HG02588 (cell line): Measurements from ENCODE around the gene DRGX.

Experiments
- ATAC-seq: cut with Tn5 transposase; IDR thresholded peaks from one replicate; pipeline ENCODE4 v1.9.1; 2021; ENCODE audit warnings: mild to moderate bottlenecking, moderate library complexity; ENCODE audit not compliant: unreplicated experiment

Gene DRGX

GRCh38 chr10:49408519-49409306, 12.8 kb upstream of the DRGX start:
- ATAC-seq = no peak

- ATAC-seq = no peak
Observed at GRCh38 chr10:49407552-49408137, 11.8 kb upstream of the DRGX start.

GRCh38 chr10:49407151-49407550, 11.3 kb upstream of the DRGX start:
- no peak for ATAC-seq

DNA sequence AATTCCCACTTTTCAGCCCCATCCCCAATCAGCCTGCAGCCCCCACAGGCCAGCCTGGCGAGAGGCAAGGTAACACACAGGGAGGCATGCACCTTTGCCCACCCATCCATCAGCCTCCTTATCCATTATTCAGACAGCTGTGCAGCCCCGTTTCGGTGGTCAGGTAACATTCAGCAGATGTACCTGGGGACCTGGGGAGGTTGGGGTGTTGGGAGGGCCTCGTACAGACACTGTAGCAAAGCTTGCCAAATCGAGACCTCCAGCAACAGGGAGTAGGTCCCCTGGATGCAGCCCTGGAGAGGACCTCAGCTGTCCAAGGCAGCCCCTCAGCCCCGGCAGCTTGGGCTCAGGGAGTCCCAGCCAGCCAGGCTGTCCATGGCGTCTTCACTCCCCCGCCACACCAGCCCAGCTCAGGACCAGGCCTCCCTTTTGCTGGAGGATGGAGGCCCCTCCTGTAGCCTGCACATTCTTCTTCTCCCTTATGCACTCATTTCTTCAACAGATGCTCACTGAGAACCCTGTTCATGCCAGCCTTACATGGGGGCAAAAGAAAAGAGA, 8.5 kb upstream of the DRGX start:
- no peak for ATAC-seq

DNA sequence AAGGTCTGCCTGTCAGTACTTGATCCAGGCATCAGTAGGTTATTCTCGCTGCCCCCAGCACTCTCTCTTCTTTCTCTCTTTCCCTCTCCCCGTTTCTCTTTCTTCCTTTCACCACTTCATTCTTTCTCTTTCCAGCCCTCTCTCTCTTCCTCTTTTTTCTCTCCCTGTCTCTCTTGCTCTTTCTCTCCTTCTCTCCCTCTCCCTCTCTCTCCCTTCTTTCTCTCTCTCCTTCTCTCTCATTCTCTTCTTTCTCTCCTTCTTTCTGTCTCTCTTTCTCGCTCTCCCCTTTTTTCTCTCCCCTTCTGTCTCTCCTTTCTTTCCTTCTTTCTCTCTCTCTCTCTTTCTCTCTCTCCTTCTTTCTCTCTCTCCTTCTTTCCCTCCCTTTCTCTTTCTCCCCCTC, 7.5 kb upstream of the DRGX start:
- no peak for ATAC-seq

GRCh38 chr10:49400365-49400764, 4.5 kb upstream of the DRGX start:
- no peak for ATAC-seq

DNA sequence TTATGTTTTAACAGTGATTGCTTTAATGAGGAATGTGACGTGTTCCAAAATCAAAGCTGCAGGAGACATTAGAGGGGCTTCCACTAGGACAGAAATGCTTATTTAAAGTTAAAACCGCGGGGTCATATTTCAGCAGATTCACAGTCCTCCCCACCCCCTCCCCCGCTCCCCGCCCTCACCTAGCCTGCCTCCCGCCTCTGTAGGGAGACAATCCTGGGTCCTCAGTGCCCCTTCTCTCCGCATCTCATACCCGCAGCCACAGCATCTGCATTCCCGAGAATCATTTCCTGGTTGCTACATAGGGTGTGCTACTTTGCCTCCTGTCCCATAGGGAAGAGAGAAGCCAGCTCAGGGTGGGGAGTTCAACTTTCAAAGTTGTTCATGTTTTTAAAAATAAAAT, 3.1 kb upstream of the DRGX start:
- ATAC-seq = no peak

DNA sequence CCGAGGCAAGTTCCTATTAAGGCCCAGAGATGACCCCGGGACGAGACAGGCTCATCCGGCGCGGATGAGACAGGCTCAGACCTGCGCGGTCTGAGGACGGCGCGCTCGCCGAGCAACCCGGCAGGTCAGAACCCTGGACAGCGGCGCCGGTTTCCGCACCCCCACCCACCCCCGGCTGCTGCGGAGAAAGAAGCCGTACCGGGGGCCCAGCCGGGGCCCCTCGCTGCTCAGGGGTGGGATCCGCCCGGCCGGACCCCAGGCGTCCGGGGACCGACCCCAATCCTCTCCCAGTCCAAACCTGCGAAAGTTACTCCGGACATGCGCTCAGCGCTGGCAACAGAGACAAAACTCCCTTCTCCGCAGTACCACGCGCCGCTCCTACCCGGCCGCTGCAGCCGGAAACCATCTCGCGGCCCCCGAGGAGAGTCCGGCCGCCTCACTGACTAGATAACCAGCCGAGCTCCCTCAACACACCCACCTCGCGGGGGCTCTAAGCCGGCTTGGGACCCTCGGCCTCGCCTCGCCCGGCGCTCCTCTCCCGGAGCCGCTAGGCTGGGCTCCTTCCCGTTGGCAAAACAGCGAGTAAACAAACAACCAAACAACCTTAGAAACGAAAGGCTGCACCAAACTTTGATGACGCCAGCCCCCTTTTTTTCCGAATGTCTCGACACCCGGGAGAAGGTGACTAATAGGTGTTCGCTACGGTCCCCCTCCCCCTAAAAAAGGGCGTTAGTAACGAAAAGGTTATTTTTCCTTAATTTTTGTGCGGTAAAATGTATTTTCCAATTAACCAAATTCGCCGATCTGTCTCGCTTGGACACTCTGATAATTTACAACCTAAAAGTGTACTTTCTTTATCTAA, 2.3 kb upstream of the DRGX start:
- ATAC-seq = peak; percentile 72

DNA sequence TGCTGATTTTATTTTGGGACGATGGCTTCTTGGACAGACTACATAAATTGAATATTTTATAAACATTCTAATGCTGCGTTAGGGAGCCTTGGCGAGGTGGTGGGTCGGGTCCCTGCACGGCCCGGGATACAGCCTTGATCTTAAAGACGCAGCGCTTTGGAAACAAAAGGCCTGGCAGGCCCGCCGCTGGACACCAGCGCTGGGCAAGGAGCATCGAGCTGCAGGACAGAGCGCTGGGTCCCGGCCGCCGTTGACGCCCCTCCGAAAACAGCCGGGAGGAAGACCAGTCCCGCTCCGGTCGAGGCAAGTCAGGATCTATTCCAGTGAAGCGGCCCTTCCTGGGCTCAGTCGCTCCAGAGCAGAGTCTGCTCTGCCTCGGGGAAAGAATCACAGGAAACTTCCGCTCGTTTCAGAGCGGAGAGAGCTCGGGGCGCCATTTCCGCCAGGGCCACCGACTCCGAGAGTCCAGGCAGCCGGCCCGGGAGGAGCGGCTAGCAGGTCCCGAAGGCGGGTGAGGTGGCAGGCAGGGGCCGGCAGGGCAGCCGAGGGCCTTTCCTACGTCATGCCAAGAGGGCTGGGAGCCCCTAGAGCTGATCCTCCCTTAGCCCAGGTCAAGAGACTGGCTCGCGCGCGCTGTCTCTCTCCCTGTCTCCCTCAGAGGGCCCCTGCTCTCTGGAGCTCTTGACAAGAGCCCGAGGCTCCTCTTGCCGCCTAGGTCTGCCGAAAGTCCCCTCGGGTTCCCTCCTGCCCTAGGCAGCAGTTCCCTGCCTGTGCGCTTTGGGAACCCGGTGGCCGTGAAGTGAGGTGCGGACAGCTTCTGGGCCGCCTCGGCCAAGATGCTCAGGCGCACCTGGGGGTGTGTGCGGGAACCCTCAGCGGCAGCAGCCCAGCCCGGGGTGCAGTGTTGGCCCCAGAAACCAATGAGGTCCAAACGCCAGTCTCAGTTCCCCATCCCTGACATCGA, 1.4 kb upstream of the DRGX start:
- ATAC-seq = no peak

DNA sequence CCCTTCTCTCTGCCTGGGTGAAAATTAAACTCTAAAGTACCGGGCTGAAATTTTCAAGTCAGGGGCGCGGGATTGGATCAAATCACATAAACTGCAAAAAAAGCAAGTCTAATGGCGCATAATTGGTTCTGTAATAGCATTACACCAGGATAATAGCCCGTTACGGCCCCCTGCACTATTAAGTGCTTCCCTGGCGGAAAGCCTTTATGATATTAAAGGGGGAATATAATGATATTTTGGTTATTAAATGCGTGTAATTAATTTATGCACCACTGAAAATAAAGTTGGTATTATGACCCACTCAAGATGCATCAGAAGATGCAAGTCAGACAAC, 744 bp upstream of the DRGX start:
- no peak for ATAC-seq

- no peak for ATAC-seq
Observed at GRCh38 chr10:49394933-49395740, 752 bp downstream of the DRGX start.

DNA sequence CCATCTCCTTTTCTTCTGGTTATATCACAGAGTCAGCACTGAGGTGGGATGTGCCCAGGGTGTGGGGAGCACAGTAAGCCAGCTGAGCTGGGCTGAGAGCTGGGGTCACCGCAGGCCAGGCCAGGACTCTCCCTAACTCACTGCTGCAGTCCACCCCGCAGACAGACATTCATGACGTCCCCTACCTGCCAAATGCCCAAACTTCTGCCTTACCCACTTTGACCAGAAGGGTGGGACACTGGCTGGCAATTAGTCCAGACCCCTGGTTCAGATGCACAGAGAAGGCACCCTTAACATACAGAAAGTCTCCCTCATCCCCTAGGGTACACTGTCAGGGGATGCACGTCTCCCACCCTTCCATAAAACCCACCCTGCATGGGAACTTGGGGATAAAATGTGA, 2.1 kb downstream of the DRGX start:
- no peak for ATAC-seq

- ATAC-seq = no peak
Observed at GRCh38 chr10:49393301-49393700, 2.6 kb downstream of the DRGX start.

DNA sequence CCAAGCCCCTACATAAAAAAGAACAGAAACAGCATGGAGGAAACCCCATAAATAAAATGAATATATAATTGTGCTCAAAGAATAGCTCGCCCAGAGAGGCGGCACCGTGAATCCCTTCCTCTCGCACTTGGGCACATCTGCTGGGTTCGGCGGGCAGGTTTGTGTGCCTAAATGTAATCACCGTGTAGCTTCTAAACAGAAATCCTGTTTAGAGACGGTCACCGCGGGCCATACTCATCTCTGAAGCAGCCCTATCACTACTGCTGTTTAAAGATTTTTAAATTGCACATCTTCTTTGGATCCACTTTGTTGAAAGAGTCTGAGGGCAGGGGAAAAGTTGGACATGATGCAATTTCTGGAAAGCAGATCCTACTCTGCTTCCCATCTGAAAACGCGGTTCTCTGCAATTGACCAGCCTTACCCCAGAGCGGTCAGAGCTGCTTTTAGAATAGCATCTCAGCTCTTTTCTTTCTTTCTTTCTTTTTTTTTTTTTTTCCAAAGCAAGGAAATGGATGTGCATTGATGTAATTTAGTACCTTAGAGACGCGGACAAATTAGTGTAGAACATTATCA, 6.4 kb downstream of the DRGX start:
- ATAC-seq = no peak

DNA sequence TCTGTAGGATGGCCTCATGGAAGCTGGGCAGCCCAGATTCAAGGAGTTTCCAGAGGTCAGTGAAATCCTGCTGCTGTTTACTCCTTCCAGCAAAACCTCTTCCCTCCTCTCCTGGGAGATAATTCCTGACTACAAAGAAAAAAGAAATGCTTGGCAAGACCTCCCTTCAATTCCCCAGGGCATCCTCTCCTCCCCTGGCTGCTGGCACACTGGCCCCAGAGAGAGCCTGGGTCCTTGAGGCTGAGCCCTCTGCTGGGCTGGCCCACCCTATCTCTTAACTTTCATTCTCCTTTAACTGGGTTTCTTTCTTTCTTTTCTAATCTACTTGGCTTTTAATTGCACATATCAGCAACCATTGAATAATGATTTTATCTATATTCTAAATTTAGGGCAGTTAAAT, 7.7 kb downstream of the DRGX start:
- no peak for ATAC-seq

- no peak for ATAC-seq
Observed at GRCh38 chr10:49387071-49387470, 8.8 kb downstream of the DRGX start.

- no peak for ATAC-seq
Observed at GRCh38 chr10:49385939-49386922, 9.7 kb downstream of the DRGX start.

GRCh38 chr10:49384268-49384953, 11.5 kb downstream of the DRGX start:
- no peak for ATAC-seq
